ENCODE results near the gene CLEC11A. TPM values are rescaled to one million over a fixed set of nuclear protein-coding genes. Genes with fewer than 3 reads are reported as not detected.
"Not testable (repeated sequence)": the region's sequence is repeated elsewhere in the genome, so short reads cannot be mapped to it uniquely, and the experiment has no call there.

CLEC11A gene
- total RNA-seq, 1 experiment from 2014 or later: 59.1 TPM

- no peaks in the 10 kb centered on the region for H3K4me1 ChIP-seq (ENCODE audit: insufficient read depth, low read length, poor library complexity, severe bottlenecking)
- H3K27ac ChIP-seq (ENCODE audit: low read depth, low read length, poor library complexity, severe bottlenecking): no peak overlapping the region
- no peaks in the 10 kb centered on the region for H3K27me3 ChIP-seq (replicated peaks; ENCODE audit: insufficient read depth, low read depth, low read length, poor library complexity)
- TF ChIP-seq CTCF (conservative IDR thresholded peaks at IDR 0.05; ENCODE audit: low read depth, low read length): no peak
- TF ChIP-seq EZH2 (IDR thresholded peaks at IDR 0.05; ENCODE audit: borderline replicate concordance, low read depth, low read length, poor library complexity, severe bottlenecking): no peak
- no peaks in the 10 kb centered on the region for H3K36me3 ChIP-seq (ENCODE audit: insufficient read depth, low read length, poor library complexity, severe bottlenecking)
- DNase-seq (ENCODE audit: low spot score): no peak
- BruUV-seq (replicated peaks): no TSS peak
- intact Hi-C loops (cut with micrococcal nuclease; ENCODE audit: unreplicated experiment): no loop called here
- ChIA-PET CTCF (no interaction called here), POLR2A (ENCODE audit: low non-redundant PET) (no interaction called here)
- no peaks in the 10 kb centered on the region for H3K9me3 ChIP-seq (ENCODE audit: low read depth, low read length, poor library complexity, severe bottlenecking)
- no peak overlapping the region for H3K4me3 ChIP-seq (ENCODE audit: low read depth, low read length, poor library complexity, severe bottlenecking)
These were observed 26.8 kb downstream of the CLEC11A start for GRCh38 chr19:50750010-50750409.

GRCh38 chr19:50753879-50754278 is 30.7 kb downstream of the CLEC11A start:
- Histone ChIP-seq H3K27ac (ENCODE audit: low read depth, low read length, poor library complexity, severe bottlenecking) (no peak overlapping the region), H3K27me3 (replicated peaks; ENCODE audit: insufficient read depth, low read depth, low read length, poor library complexity) (no peaks in the 10 kb centered on the region), H3K36me3 (ENCODE audit: insufficient read depth, low read length, poor library complexity, severe bottlenecking) (no peaks in the 10 kb centered on the region), H3K4me1 (ENCODE audit: insufficient read depth, low read length, poor library complexity, severe bottlenecking) (no peaks in the 10 kb centered on the region), H3K4me3 (ENCODE audit: low read depth, low read length, poor library complexity, severe bottlenecking) (no peak overlapping the region), H3K9me3 (ENCODE audit: low read depth, low read length, poor library complexity, severe bottlenecking) (no peaks in the 10 kb centered on the region)
- ChIA-PET POLR2A (ENCODE audit: low non-redundant PET) (no interaction called here), CTCF (no interaction called here)
- no peak for DNase-seq (ENCODE audit: low spot score)
- no TSS peak for BruUV-seq (replicated peaks)
- no peak for TF ChIP-seq CTCF (conservative IDR thresholded peaks at IDR 0.05; ENCODE audit: low read depth, low read length)
- intact Hi-C loops (cut with micrococcal nuclease; ENCODE audit: unreplicated experiment): no loop called here

GRCh38 chr19:50756244-50756643 is 33.1 kb downstream of the CLEC11A start:
- H3K36me3 ChIP-seq (ENCODE audit: insufficient read depth, low read length, poor library complexity, severe bottlenecking); DNase-seq (ENCODE audit: low spot score); H3K27me3 ChIP-seq (replicated peaks; ENCODE audit: insufficient read depth, low read depth, low read length, poor library complexity); H3K27ac ChIP-seq (ENCODE audit: low read depth, low read length, poor library complexity, severe bottlenecking); H3K9me3 ChIP-seq (ENCODE audit: low read depth, low read length, poor library complexity, severe bottlenecking); H3K4me1 ChIP-seq (ENCODE audit: insufficient read depth, low read length, poor library complexity, severe bottlenecking); intact Hi-C loops (cut with micrococcal nuclease; ENCODE audit: unreplicated experiment); H3K4me3 ChIP-seq (ENCODE audit: low read depth, low read length, poor library complexity, severe bottlenecking); POLR2A ChIA-PET (ENCODE audit: low non-redundant PET); CTCF ChIA-PET; BruUV-seq (replicated peaks): not testable (repeated sequence)

- H3K4me3 ChIP-seq (ENCODE audit: low read depth, low read length, poor library complexity, severe bottlenecking); BruUV-seq (replicated peaks); POLR2A ChIA-PET (ENCODE audit: low non-redundant PET); H3K4me1 ChIP-seq (ENCODE audit: insufficient read depth, low read length, poor library complexity, severe bottlenecking); H3K9me3 ChIP-seq (ENCODE audit: low read depth, low read length, poor library complexity, severe bottlenecking); CTCF ChIA-PET; H3K27me3 ChIP-seq (replicated peaks; ENCODE audit: insufficient read depth, low read depth, low read length, poor library complexity); DNase-seq (ENCODE audit: low spot score); H3K27ac ChIP-seq (ENCODE audit: low read depth, low read length, poor library complexity, severe bottlenecking); intact Hi-C loops (cut with micrococcal nuclease; ENCODE audit: unreplicated experiment); H3K36me3 ChIP-seq (ENCODE audit: insufficient read depth, low read length, poor library complexity, severe bottlenecking): not testable (repeated sequence)
These were observed 34.5 kb downstream of the CLEC11A start for GRCh38 chr19:50757624-50758023.

- DNase-seq (ENCODE audit: low spot score); H3K36me3 ChIP-seq (ENCODE audit: insufficient read depth, low read length, poor library complexity, severe bottlenecking); H3K27ac ChIP-seq (ENCODE audit: low read depth, low read length, poor library complexity, severe bottlenecking); H3K4me3 ChIP-seq (ENCODE audit: low read depth, low read length, poor library complexity, severe bottlenecking); BruUV-seq (replicated peaks); H3K9me3 ChIP-seq (ENCODE audit: low read depth, low read length, poor library complexity, severe bottlenecking); CTCF ChIA-PET; H3K27me3 ChIP-seq (replicated peaks; ENCODE audit: insufficient read depth, low read depth, low read length, poor library complexity); intact Hi-C loops (cut with micrococcal nuclease; ENCODE audit: unreplicated experiment); H3K4me1 ChIP-seq (ENCODE audit: insufficient read depth, low read length, poor library complexity, severe bottlenecking); POLR2A ChIA-PET (ENCODE audit: low non-redundant PET): not testable (repeated sequence)
These were observed 35.9 kb downstream of the CLEC11A start for GRCh38 chr19:50759076-50759475.
